ENCODE data around the gene RRAD.
A peak's percentile ranks its signal among the peaks of the same experiment; 100 is the strongest.

RRAD gene

DNA sequence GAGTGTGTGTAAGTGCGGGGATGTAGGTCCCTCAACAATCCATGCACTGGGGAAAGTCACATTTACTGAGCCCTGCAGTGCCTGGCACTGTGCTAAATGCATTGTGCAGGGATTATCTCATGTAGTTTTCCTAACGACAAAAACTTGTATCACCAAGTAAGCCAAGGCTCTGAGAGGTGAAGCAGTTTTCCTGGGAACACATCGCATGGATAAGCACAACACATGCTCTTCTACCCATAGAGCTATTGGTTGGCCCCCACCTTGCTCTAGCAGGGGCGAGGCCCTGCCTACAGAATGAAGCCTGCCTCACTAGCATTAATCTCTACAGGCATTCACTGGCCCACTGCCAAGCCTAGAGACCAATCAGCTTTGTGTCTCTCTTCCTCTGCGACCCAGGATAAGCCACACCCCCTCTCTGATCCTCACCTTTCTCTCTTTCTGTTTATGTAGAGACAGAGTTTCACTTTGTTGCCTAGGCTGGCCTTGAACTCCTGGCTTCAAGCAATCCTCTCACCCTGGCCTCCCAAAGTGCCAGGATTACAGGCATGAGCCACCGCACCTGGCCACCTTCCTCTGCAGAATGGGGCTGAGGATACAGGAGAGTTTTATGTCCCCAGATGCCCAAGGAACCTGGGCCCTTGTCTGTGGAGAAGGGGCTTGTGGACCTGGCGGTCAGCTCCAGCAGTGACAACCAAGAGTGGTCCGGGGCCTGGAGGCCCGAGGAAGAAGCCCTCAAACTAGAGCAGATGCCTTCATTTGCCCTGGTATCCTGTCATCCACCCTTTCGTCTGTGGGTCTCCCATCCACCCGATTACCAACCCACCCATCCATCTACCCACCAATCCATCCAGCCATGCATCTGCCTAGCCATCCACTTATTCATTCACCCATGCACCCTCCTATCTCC is 19.4 kb downstream of the RRAD start:
- Histone ChIP-seq H3K36me3 (ENCODE audit: insufficient read depth, low read length) (no peaks in the 10 kb centered on the region), H3K79me2 (ENCODE audit: control insufficient read depth, insufficient read depth, low read length, unreplicated experiment) (no peaks in the 10 kb centered on the region), H3K4me1 (ENCODE audit: control insufficient read depth, insufficient read depth, low read length, unreplicated experiment) (peaks cover 2% of the 10 kb centered on the region), H2AFZ (ENCODE audit: low read length, unreplicated experiment) (no peak overlapping the region), H3K4me3 (ENCODE audit: low read depth, low read length) (no peak overlapping the region), H3K27ac (ENCODE audit: low read depth, low read length) (no peak overlapping the region), H3K27me3 (ENCODE audit: insufficient read depth, low read length) (no peaks in the 10 kb centered on the region)

DNA sequence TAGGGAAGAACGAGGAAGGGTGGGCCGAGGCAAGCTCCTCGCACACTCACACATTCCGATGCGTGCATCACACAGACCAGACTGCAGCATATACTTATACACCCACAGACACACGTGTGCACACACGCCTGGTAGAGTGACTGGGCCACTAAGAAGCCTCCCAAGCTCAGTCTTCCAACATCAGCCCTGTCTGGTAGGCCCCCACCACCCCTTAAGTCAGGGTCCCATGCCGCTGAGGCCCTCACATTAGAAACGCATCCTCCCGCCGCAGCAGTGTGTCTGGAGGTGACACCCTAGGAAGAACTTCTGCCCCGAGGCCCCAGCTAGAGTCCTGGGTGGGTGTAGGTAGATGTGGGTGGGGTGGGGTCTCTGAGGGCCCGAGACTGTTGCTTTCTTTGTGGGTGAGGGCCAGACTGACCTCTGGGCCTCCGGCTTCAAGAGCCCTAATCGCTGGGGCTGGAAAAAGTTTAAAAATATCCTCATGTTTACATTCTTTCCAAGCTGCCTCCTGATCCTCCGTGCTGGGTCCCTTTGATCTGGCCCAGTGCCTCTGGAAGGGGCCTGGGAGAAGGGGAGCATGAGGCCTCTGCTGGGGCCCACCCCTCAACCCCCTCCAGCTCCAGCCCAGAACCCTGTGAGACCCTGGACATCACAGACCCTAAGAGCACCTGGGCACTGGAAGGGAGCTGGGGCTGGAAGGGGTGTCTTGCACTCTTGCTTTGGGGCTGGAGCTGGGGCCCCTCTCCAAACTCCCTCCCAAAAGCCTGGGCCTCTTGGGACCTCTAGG is 20.3 kb downstream of the RRAD start:
- H3K79me2 ChIP-seq (ENCODE audit: control insufficient read depth, insufficient read depth, low read length, unreplicated experiment) = no peaks in the 10 kb centered on the region
- no peaks in the 10 kb centered on the region for H3K36me3 ChIP-seq (ENCODE audit: insufficient read depth, low read length)
- no peaks in the 10 kb centered on the region for H3K27me3 ChIP-seq (ENCODE audit: insufficient read depth, low read length)
- H3K4me3 ChIP-seq (ENCODE audit: low read depth, low read length) = no peak overlapping the region
- H3K4me1 ChIP-seq (ENCODE audit: control insufficient read depth, insufficient read depth, low read length, unreplicated experiment) = peaks cover 10% of the 10 kb centered on the region
- no peak overlapping the region for H2AFZ ChIP-seq (ENCODE audit: low read length, unreplicated experiment)
- no peak overlapping the region for H3K27ac ChIP-seq (ENCODE audit: low read depth, low read length)

DNA sequence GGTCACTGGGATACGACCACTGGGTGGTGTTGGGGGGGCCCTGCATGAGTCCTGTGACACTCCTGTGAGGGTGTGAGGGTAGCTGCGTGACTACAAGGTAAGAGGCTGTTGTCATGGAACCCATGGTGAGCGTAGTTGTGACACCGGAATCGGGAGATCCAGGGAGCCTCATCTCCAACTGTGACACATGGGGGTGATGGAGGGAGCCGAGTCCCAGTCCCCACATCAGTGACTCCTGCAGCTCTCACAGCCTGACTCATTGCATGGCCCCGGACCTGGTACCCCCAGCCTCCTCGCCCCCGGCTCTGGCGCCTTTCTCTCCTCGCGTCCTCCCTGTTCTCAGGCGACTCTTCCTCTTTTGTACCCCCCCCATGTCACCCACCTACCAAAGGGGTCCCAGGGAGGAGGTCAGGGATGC is 20.9 kb downstream of the RRAD start:
- Histone ChIP-seq H3K27me3 (ENCODE audit: insufficient read depth, low read length) (no peaks in the 10 kb centered on the region), H3K79me2 (ENCODE audit: control insufficient read depth, insufficient read depth, low read length, unreplicated experiment) (no peaks in the 10 kb centered on the region), H2AFZ (ENCODE audit: low read length, unreplicated experiment) (no peak overlapping the region), H3K27ac (ENCODE audit: low read depth, low read length) (no peak overlapping the region), H3K4me1 (ENCODE audit: control insufficient read depth, insufficient read depth, low read length, unreplicated experiment) (peaks cover 17% of the 10 kb centered on the region), H3K4me3 (ENCODE audit: low read depth, low read length) (no peak overlapping the region), H3K36me3 (ENCODE audit: insufficient read depth, low read length) (no peaks in the 10 kb centered on the region)

DNA sequence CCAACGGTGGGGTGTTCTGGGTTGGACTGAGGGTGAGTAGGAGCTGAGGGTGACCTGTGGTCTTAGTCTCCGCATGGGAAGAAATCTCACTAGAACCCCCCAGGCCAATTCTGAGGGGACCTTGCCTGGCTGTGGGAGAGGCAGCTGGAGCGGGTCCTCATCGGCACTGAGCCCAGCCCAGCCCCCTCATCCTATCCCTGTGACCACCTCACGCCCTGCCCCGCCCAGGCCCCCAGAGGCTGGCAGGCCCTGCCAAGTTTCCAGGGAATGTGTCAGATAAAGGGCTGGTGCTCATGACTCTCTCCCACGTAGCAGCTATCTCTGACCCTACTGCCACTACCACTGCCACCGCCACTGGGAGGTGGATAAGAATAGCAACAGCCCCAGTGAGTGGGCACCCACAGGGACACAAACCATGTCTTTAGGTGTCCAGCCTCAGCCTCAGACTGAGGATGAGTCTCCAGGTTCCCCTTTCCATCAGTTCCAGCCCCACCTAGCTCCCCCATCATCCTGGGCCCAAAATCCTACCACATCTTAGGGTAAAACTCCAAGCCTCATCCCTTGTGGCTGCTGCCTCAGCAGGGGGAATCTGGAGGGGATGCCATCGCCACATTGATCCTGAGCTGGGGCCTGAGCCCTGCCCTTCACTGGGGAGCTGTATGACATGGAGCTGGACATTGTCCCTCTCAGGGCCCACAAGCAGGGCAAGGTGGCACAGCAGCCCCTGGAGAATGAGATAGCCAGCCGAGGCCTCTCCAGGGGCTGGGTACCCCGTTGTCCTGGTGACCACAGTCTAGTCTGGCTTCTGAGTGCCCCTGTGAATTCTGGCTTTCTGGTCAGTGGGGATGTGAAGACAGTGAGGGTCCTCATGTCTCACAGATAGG is 21.5 kb downstream of the RRAD start:
- Histone ChIP-seq H3K4me3 (ENCODE audit: low read depth, low read length) (no peak overlapping the region), H3K36me3 (ENCODE audit: insufficient read depth, low read length) (no peaks in the 10 kb centered on the region), H3K4me1 (ENCODE audit: control insufficient read depth, insufficient read depth, low read length, unreplicated experiment) (peaks cover 19% of the 10 kb centered on the region)

DNA sequence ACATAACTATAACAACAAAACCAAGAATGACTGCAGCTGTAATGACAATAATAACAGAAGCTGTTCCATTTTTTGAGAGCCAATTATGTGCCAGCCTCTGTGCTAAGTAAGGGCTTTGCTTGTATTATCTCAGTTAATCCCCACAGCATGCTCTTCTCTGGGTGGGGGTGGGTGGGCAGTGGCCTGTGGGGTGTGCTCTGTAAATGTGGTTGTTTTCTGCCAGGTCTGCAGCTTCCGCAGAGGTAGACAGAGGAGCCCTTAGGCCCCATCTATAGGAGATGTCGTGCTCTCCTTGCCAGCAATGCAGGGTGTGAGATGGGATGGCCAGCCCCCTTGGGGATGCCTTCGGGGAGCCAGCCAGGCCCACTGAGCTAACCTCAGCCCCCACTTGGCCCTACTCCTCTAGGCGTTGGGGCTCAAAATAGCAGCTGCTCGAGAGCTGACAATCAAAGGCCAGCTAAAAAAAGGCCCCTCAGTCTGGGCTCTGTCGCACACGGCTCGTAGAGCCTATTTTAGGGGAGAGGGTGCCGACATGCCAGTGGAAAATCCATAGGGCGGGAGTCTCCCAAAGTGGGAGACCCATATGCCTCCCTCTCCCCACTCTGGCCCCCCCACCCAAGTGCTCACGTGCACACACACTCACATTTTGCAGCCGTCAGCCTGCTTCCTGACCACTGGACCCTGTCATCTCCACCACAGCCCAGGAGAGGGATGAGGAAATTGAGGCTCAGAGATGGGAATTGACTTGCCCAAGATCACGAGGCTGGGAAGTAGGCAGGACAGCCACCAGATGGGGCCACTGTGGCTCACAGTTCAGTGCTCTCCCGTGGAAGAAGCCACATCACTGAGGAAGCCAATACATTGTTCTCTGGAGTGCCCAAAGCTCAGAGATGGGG is 22.4 kb downstream of the RRAD start:
- Histone ChIP-seq H3K36me3 (ENCODE audit: insufficient read depth, low read length) (no peaks in the 10 kb centered on the region), H3K79me2 (ENCODE audit: control insufficient read depth, insufficient read depth, low read length, unreplicated experiment) (no peaks in the 10 kb centered on the region), H2AFZ (ENCODE audit: low read length, unreplicated experiment) (no peak overlapping the region), H3K4me1 (ENCODE audit: control insufficient read depth, insufficient read depth, low read length, unreplicated experiment) (peaks cover 19% of the 10 kb centered on the region), H3K4me3 (ENCODE audit: low read depth, low read length) (no peak overlapping the region), H3K27ac (ENCODE audit: low read depth, low read length) (no peak overlapping the region), H3K27me3 (ENCODE audit: insufficient read depth, low read length) (no peaks in the 10 kb centered on the region)

More for the DNA sequence above, 21.5 kb downstream of the RRAD start:
- no peak overlapping the region for H3K27ac ChIP-seq (ENCODE audit: low read depth, low read length)
- no peaks in the 10 kb centered on the region for H3K27me3 ChIP-seq (ENCODE audit: insufficient read depth, low read length)
- no peaks in the 10 kb centered on the region for H3K79me2 ChIP-seq (ENCODE audit: control insufficient read depth, insufficient read depth, low read length, unreplicated experiment)
- no peak overlapping the region for H2AFZ ChIP-seq (ENCODE audit: low read length, unreplicated experiment)

GRCh38 chr16:66901626-66902025 is 23.7 kb downstream of the RRAD start:
- H3K27me3 ChIP-seq (ENCODE audit: insufficient read depth, low read length) = no peaks in the 10 kb centered on the region
- H2AFZ ChIP-seq (ENCODE audit: low read length, unreplicated experiment) = no peak overlapping the region
- no peaks in the 10 kb centered on the region for H3K79me2 ChIP-seq (ENCODE audit: control insufficient read depth, insufficient read depth, low read length, unreplicated experiment)
- H3K36me3 ChIP-seq (ENCODE audit: insufficient read depth, low read length) = no peaks in the 10 kb centered on the region
- no peak overlapping the region for H3K27ac ChIP-seq (ENCODE audit: low read depth, low read length)
- peaks cover 19% of the 10 kb centered on the region for H3K4me1 ChIP-seq (ENCODE audit: control insufficient read depth, insufficient read depth, low read length, unreplicated experiment)
- no peak overlapping the region for H3K4me3 ChIP-seq (ENCODE audit: low read depth, low read length)

DNA sequence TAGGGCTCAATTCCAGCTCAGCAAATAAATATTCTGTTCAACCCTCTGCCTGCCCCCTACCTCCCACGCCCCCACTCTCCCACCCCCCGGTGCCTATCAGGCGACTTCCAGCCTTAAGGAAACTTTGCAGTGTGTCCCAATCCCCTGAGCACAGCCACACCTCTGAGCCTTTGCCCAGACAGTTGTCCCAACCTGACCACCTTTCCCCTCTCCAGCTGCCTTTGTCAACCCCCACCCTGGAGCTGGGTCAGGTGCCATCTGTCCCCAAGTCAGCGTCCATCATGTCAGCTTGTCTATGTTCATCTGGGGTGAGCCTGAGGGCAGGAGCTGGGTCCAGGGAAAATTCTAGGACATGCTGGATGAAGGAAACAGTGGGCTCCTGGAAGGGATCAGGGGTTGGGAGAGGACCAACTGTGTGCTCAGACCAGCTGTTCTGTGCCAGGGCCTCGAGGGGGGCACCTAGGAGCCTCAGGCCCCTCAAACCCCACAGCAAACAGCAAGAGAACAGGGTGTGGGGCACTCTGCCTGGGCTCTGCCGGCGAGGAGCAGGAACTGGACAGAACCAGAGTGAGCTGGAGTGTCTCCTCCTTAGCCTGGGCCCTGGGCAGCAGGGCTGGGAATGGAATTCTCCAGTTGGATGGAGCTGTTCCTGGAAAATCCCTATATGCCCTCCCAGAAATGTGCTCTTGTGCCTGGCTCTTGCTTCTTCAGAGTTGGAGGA is 24.5 kb downstream of the RRAD start:
- no peak overlapping the region for H2AFZ ChIP-seq (ENCODE audit: low read length, unreplicated experiment)
- H3K4me3 ChIP-seq (ENCODE audit: low read depth, low read length) = no peak overlapping the region
- H3K36me3 ChIP-seq (ENCODE audit: insufficient read depth, low read length) = no peaks in the 10 kb centered on the region
- H3K79me2 ChIP-seq (ENCODE audit: control insufficient read depth, insufficient read depth, low read length, unreplicated experiment) = no peaks in the 10 kb centered on the region
- no peaks in the 10 kb centered on the region for H3K27me3 ChIP-seq (ENCODE audit: insufficient read depth, low read length)
- H3K4me1 ChIP-seq (ENCODE audit: control insufficient read depth, insufficient read depth, low read length, unreplicated experiment) = peaks cover 24% of the 10 kb centered on the region
- H3K27ac ChIP-seq (ENCODE audit: low read depth, low read length) = no peak overlapping the region

DNA sequence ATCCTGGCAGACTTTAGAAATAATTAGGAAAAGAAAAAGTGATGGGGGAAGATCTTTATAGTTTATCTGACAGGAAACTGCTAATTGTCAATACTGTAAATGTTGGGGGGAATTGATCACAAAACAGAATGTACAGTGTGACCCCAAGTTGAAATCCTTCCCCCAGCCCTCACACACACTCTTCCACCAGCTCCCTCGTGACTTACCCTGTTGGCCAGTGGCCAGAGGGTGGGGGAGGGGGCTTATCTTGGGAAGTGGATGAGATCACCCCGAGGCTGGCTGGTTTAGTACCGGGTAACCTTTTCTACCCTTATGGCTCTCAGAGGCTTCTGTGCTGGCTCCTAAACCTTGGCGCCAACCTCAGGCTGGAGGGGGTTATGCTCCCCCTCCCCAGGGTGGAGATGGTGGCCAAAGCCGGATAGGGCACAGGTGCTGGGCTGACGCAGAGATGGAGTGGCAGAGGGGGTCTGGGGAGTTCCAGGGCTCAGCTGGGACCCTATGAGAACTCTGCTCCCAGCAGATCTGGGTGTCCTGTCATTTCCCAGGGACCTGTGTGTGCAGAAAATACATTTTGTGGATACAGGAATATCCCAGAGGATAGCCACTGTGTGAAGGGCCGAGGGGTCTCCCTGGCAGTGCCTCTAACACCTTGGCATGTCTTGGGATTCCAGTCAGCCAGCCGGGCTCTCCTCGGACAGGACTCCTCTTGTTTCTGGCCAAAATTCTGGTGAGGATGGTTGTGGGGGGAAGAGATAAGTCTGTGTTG is 25.2 kb downstream of the RRAD start:
- peak overlapping the region; percentile 66 for H3K27ac ChIP-seq (ENCODE audit: low read depth, low read length)
- no peaks in the 10 kb centered on the region for H3K36me3 ChIP-seq (ENCODE audit: insufficient read depth, low read length)
- no peaks in the 10 kb centered on the region for H3K27me3 ChIP-seq (ENCODE audit: insufficient read depth, low read length)
- H3K79me2 ChIP-seq (ENCODE audit: control insufficient read depth, insufficient read depth, low read length, unreplicated experiment) = no peaks in the 10 kb centered on the region
- no peak overlapping the region for H3K4me3 ChIP-seq (ENCODE audit: low read depth, low read length)
- H2AFZ ChIP-seq (ENCODE audit: low read length, unreplicated experiment) = peak overlapping the region; percentile 4
- peaks cover 29% of the 10 kb centered on the region for H3K4me1 ChIP-seq (ENCODE audit: control insufficient read depth, insufficient read depth, low read length, unreplicated experiment)

Data from ACC112 (cell line).